SK-N-MC (cell line): Measurements from ENCODE around the gene ANGEL2.

Experiments used
- DNase-seq: peaks from one replicate; pipeline ENCODE4 v3.0.0-alpha.2; 2011; ENCODE audit warnings: low read depth, low spot score
- H3K27ac ChIP-seq: fragments of 200-600 bp; sonication (generic); 2 replicates; pipeline ENCODE4 v1.5.1; 2016; ENCODE audit warnings: mixed run types
- H3K36me3 ChIP-seq: fragments of 200-600 bp; sonication (generic); 2 replicates; pipeline ENCODE4 v1.6.1; 2017; ENCODE audit warnings: antibody characterized with exemption, low read length, mixed read lengths; ENCODE audit not compliant: insufficient read depth
- H3K4me3 ChIP-seq: fragments of 200-600 bp; sonication (generic); 2 replicates; pipeline ENCODE4 v1.5.1; 2016
- H3K9ac ChIP-seq: fragments of 200-600 bp; sonication (generic); 2 replicates; pipeline ENCODE4 v1.8.0; 2017; ENCODE audit warnings: mixed run types, mixed read lengths; ENCODE audit not compliant: insufficient read length
- H3K9me3 ChIP-seq: fragments of 200-600 bp; sonication (generic); 2 replicates; pipeline ENCODE4 v1.6.1; 2017; ENCODE audit warnings: low read depth, mild to moderate bottlenecking, antibody characterized with exemption, low read length, moderate library complexity, mixed read lengths
- EZH2 ChIP-seq: fragments of 200-600 bp; sonication (generic); IDR thresholded peaks from one replicate; pipeline ENCODE4 v1.6.1; 2017; ENCODE audit warnings: antibody characterized with exemption
- FOXP2 ChIP-seq: optimal IDR thresholded peaks from 2 replicates; pipeline ENCODE3; 2011; ENCODE audit warnings: mild to moderate bottlenecking, moderate library complexity; ENCODE audit not compliant: insufficient read depth; ENCODE audit errors: extremely low read length, control extremely low read depth
- POLR2AphosphoS5 ChIP-seq: IDR thresholded peaks from 2 replicates; pipeline ENCODE4 v1.6.1; 2012; ENCODE audit warnings: mild to moderate bottlenecking, low read depth, low read length, borderline replicate concordance

The ANGEL2 gene

GRCh38 chr1:212944229-212944901 is 71.3 kb downstream of the ANGEL2 start:
- TF ChIP-seq POLR2AphosphoS5 (no peak), FOXP2 (no peak), EZH2 (no peak)
- Histone ChIP-seq H3K9ac (no peak overlapping the region), H3K4me3 (no peak overlapping the region), H3K27ac (no peak overlapping the region), H3K9me3 (no peaks in the 10 kb centered on the region), H3K36me3 (no peaks in the 10 kb centered on the region)
- DNase-seq: no peak

- H3K36me3 ChIP-seq: no peaks in the 10 kb centered on the region
- H3K9me3 ChIP-seq: no peaks in the 10 kb centered on the region
- DNase-seq: no peak
- H3K9ac ChIP-seq: no peak overlapping the region
- no peak overlapping the region for H3K4me3 ChIP-seq
- TF ChIP-seq EZH2 (no peak), FOXP2 (no peak), POLR2AphosphoS5 (no peak)
- no peak overlapping the region for H3K27ac ChIP-seq
These were observed 72.3 kb downstream of the ANGEL2 start for GRCh38 chr1:212943393-212943710.

- H3K4me3 ChIP-seq: no peak overlapping the region
- no peak overlapping the region for H3K9ac ChIP-seq
- no peak for TF ChIP-seq FOXP2
- TF ChIP-seq EZH2: no peak
- TF ChIP-seq POLR2AphosphoS5: no peak
- H3K27ac ChIP-seq: no peak overlapping the region
- no peaks in the 10 kb centered on the region for H3K9me3 ChIP-seq
- DNase-seq: no peak
- no peaks in the 10 kb centered on the region for H3K36me3 ChIP-seq
These were observed 72.8 kb downstream of the ANGEL2 start for GRCh38 chr1:212942679-212943392.
